ENCODE measurements around the gene ZIC5.

Gene ZIC5

GRCh38 chr13:99978799-99979452 lies 7.4 kb upstream of the ZIC5 start:
- no peaks in the 10 kb centered on the region for H3K9me3 ChIP-seq (ENCODE audit: severe bottlenecking)
- no peaks in the 10 kb centered on the region for H3K36me3 ChIP-seq (ENCODE audit: low read depth)
- H3K27ac ChIP-seq (ENCODE audit: poor library complexity, severe bottlenecking) = no peak overlapping the region
- ATAC-seq (ENCODE audit: low read depth) (no peak), DNase-seq (ENCODE audit: low spot score) (no peak)
- H3K4me1 ChIP-seq (ENCODE audit: insufficient read depth, poor library complexity, severe bottlenecking) = no peaks in the 10 kb centered on the region
- no peak for TF ChIP-seq CTCF (IDR thresholded peaks at IDR 0.05; ENCODE audit: poor library complexity, severe bottlenecking)
- H3K4me3 ChIP-seq (ENCODE audit: severe bottlenecking) = no peak overlapping the region
- peaks cover 88% of the 10 kb centered on the region for H3K27me3 ChIP-seq (ENCODE audit: insufficient read depth, poor library complexity, severe bottlenecking)

GRCh38 chr13:99977912-99978798 lies 6.6 kb upstream of the ZIC5 start:
- Histone ChIP-seq H3K4me1 (ENCODE audit: insufficient read depth, poor library complexity, severe bottlenecking) (no peaks in the 10 kb centered on the region), H3K36me3 (ENCODE audit: low read depth) (no peaks in the 10 kb centered on the region), H3K4me3 (ENCODE audit: severe bottlenecking) (no peak overlapping the region), H3K27ac (ENCODE audit: poor library complexity, severe bottlenecking) (no peak overlapping the region), H3K9me3 (ENCODE audit: severe bottlenecking) (no peaks in the 10 kb centered on the region), H3K27me3 (ENCODE audit: insufficient read depth, poor library complexity, severe bottlenecking) (peaks cover 88% of the 10 kb centered on the region)
- DNase-seq (ENCODE audit: low spot score) (no peak), ATAC-seq (ENCODE audit: low read depth) (no peak)
- TF ChIP-seq CTCF (IDR thresholded peaks at IDR 0.05; ENCODE audit: poor library complexity, severe bottlenecking) = no peak

- DNase-seq (ENCODE audit: low spot score) (no peak), ATAC-seq (ENCODE audit: low read depth) (no peak)
- H3K27me3 ChIP-seq (ENCODE audit: insufficient read depth, poor library complexity, severe bottlenecking) = peaks cover 88% of the 10 kb centered on the region
- TF ChIP-seq CTCF (IDR thresholded peaks at IDR 0.05; ENCODE audit: poor library complexity, severe bottlenecking) = no peak
- no peaks in the 10 kb centered on the region for H3K36me3 ChIP-seq (ENCODE audit: low read depth)
- H3K4me3 ChIP-seq (ENCODE audit: severe bottlenecking) = no peak overlapping the region
- H3K4me1 ChIP-seq (ENCODE audit: insufficient read depth, poor library complexity, severe bottlenecking) = no peaks in the 10 kb centered on the region
- H3K9me3 ChIP-seq (ENCODE audit: severe bottlenecking) = no peaks in the 10 kb centered on the region
- no peak overlapping the region for H3K27ac ChIP-seq (ENCODE audit: poor library complexity, severe bottlenecking)
Observed at GRCh38 chr13:99977334-99977911, 5.9 kb upstream of the ZIC5 start.

GRCh38 chr13:99976575-99976974 lies 5.0 kb upstream of the ZIC5 start:
- Histone ChIP-seq H3K4me3 (ENCODE audit: severe bottlenecking) (no peak overlapping the region), H3K36me3 (ENCODE audit: low read depth) (no peaks in the 10 kb centered on the region), H3K27ac (ENCODE audit: poor library complexity, severe bottlenecking) (no peak overlapping the region), H3K27me3 (ENCODE audit: insufficient read depth, poor library complexity, severe bottlenecking) (peaks cover 88% of the 10 kb centered on the region), H3K4me1 (ENCODE audit: insufficient read depth, poor library complexity, severe bottlenecking) (no peaks in the 10 kb centered on the region), H3K9me3 (ENCODE audit: severe bottlenecking) (no peaks in the 10 kb centered on the region)
- TF ChIP-seq CTCF (IDR thresholded peaks at IDR 0.05; ENCODE audit: poor library complexity, severe bottlenecking) = no peak
- ATAC-seq (ENCODE audit: low read depth) (no peak), DNase-seq (ENCODE audit: low spot score) (no peak)
